Dermis blood vessel endothelial cell (primary cell): ENCODE results near the gene GPC5. TPM values are rescaled to one million over a fixed set of nuclear protein-coding genes. Genes with fewer than 3 reads are reported as not detected.
A peak's percentile ranks its signal among the peaks of the same experiment; 100 is the strongest.
"Not testable (repeated sequence)": the region's sequence is repeated elsewhere in the genome, so short reads cannot be mapped to it uniquely, and the experiment has no call there.

Experiments used
- DNase-seq: peaks from one replicate; pipeline ENCODE4 v3.0.0; 2010
- total RNA-seq: library from RNA; depleted of rRNA; stranded (reverse); fragments of >200 nt; gene quantifications from 2 replicates; pipeline ENCODE4 v1.2.3, GENCODE V29; 2014

Gene GPC5
- total RNA-seq, 1 donor from 2014 or later: 0.34 TPM

GRCh38 chr13:92494915-92495314 lies 1096.5 kb downstream of the GPC5 start:
- no peak for DNase-seq

DNA sequence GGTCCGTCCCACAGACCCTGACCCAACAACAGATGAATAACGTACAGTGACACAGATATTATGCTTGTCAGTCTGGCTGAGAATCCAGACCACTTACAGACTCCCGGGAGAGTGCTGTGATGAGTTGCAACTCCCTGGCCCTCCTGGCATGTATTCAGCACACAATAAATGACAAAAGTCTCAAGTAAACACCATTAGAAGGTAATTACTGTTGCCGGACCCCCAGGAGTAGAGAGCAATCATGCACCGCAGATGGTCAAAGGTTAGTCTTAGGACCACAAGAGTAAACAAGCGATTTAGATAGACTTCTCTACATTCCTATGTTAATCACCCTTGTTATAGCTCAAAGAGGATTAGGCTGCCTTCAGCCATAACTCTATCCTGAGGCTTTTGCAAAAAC lies 1101.8 kb downstream of the GPC5 start:
- no peak for DNase-seq

GRCh38 chr13:92510416-92510815 lies 1112.0 kb downstream of the GPC5 start:
- DNase-seq: no peak

GRCh38 chr13:92512852-92513251 lies 1114.4 kb downstream of the GPC5 start:
- no peak for DNase-seq

GRCh38 chr13:92513672-92514071 lies 1115.3 kb downstream of the GPC5 start:
- DNase-seq: no peak

DNA sequence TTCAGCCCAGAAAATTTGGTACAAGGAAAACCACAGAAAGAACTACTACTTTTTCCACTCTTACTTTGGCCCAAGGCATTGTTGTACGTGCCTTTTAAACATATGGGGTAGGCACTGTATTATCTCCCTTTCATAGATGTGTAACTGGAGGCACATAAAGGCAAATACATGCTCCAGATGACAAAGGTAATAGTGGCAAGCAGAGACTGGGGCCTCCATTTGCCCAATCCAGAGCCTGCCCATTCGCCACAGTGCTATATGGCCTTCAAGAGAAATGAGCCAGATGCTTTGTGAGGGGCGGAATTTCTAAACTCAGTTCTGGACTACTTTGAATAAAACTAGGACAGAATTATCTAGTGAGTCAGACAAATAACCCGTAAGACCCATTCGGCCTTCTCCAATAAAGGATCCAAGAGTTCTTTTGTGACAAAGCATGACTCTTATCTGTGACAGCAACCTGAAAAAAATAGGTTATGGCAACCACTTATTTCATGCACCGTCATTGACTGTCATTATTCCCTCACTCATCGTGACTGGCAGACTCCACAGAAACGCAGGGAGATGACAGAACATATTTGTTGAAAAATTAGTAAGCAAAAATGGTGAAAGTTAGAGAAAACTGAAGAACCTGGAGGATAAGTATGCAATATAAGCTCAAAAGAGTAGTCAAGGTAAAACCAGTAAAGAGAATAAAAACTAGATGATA lies 1116.2 kb downstream of the GPC5 start:
- no peak for DNase-seq

DNA sequence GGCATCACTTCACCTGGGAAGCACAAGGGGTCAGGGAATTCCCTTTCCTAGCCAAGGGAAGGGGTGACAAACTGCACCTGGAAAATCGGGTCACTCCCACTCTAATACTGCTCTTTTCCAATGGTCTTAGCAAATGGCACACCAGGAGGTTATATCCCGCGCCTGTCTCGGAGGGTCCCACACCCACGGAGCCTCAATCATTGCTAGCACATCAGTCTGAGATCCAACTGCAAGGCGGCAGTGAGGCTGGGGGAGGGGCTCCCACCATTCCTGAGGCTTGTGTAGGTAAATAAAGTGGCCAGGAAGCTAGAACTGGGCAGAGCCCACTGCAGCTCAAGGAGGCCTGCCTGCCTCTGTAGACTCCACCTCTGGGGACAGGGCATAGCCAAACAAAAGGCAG lies 1118.5 kb downstream of the GPC5 start:
- DNase-seq: not testable (repeated sequence)

- DNase-seq: not testable (repeated sequence)
Measured at GRCh38 chr13:92518622-92519021, 1120.2 kb downstream of the GPC5 start.

DNA sequence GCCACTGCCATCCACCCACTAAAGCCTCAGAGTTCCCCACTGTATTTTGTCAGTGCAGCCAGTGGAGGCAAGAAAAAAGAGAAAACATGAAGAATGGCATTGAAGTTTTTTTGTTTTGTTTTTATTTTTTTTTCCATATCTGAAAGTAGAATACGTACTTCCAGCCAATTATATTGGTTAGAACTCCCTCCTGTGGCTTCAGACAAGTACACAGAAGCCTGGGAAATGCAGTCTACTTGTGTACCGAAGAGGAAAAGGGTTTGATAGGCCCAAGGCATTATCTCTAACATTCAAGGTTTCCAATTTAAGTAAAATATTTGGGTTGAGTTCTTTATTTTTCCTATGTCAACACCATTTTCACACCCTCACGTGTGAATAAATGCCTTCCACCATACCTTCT lies 1131.9 kb downstream of the GPC5 start:
- no peak for DNase-seq

DNA sequence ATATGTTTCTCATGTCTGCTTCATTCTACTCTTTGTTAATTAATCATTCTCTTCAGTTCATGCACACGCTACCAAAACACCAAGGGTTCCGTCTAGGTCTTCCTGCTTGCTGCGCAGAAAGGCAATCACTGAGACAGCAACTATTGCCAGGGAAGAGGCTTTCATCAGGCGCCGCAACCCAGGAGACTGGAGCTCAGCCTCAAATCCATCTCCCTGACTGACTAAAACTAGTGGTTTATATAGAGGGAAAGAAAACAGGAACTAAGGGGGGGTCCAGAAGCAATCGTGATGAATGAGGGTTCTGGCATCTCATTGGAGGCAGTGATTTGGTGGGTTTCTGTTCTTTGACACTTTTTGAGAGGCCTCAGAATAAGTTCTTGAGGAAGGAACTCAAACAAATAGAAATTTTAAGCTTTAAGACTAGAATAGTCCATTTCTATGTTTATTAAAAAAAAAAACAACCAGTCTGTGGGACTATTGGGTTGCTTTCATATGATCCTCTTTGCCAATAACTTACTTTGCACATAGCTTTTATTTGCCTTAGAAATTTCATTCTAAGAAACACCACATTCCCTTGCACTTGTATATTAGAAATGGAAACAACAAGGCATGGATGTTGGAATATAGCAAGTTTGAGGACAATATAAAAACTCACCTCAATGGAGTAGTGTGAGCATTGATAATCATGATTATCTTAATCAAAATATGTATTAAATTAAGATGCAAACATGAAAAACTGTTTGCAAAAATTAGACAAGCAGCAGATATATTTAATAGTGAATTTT lies 1137.0 kb downstream of the GPC5 start:
- no peak for DNase-seq

- no peak for DNase-seq
Measured at GRCh38 chr13:92537471-92537870, 1139.0 kb downstream of the GPC5 start.

DNA sequence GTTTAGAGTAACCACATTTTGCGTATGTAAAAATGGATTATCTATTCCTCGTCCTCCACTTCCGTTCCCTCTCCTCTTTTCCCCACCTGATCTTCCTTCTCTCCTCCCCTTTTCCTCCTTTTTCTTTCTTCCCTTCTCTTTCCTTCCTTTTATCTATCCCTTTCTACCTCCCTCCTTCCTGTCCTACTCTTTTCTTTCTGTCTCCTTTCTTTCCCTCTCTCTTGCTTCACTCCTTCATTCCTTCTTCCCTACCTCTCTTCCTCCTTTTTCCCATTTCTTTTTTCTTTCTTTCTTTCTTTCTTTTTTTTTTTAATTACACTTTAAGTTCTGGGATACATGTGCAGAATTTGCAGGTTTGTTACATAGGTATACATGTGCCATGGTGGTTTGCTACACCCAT lies 1139.7 kb downstream of the GPC5 start:
- no peak for DNase-seq

- not testable (repeated sequence) for DNase-seq
Measured at GRCh38 chr13:92539148-92539547, 1140.7 kb downstream of the GPC5 start.

GRCh38 chr13:92547266-92547665 lies 1148.8 kb downstream of the GPC5 start:
- DNase-seq: peak; percentile 3

GRCh38 chr13:92549276-92549675 lies 1150.9 kb downstream of the GPC5 start:
- DNase-seq: no peak

DNA sequence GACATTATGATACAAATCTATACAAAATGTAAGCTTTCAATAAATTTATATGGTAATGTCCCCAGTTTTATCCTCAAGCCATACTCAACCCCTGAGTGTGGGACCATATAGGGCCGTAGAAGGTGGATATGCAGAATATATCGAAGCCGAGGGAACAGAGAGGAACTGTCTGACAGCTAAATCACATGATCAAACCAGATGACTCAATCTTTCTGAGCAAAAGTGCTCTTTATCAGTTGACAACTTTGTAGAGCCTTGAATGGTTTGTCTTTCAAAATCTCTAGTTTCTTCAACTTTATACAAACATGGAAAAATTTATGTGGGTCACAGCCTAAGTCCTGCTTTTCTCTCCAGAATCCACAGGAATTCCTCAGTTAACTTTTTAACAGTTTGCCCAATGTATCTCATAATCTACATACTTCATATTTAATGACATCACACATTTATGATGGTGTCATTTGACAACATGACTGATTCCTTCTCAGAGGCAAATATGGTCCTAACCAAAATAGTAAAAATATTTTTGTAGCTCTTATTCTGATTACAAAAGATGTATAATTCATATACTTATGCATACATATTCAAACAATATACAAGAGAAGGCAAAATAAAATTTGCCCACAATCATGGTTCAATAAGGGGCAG lies 1155.2 kb downstream of the GPC5 start:
- no peak for DNase-seq

DNA sequence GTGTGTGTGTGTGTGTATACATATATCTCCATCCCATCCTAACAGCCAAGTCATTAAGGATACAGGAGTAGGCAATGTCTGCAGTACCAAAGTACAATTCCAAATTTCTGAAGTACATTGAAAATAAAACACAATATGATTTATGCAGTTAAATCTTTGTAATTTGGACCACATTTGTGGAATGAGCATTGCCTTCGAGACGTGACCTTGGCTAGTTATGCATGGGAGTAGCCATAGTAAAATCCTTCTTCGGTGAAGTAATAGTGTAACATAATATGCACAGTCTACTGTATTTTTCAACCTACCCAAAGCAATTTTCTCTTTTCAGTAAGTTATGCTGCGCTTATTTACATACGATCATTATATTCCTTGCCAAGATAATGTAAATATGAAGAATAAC lies 1162.5 kb downstream of the GPC5 start:
- no peak for DNase-seq

- DNase-seq: no peak
Measured at GRCh38 chr13:92564942-92565341, 1166.5 kb downstream of the GPC5 start.

- no peak for DNase-seq
Measured at GRCh38 chr13:92566767-92567166, 1168.3 kb downstream of the GPC5 start.

- DNase-seq: no peak
Measured at GRCh38 chr13:92572190-92572589, 1173.8 kb downstream of the GPC5 start.

- no peak for DNase-seq
Measured at GRCh38 chr13:92573467-92574057, 1175.1 kb downstream of the GPC5 start.

- DNase-seq: no peak
Measured at GRCh38 chr13:92574499-92574898, 1176.1 kb downstream of the GPC5 start.

DNA sequence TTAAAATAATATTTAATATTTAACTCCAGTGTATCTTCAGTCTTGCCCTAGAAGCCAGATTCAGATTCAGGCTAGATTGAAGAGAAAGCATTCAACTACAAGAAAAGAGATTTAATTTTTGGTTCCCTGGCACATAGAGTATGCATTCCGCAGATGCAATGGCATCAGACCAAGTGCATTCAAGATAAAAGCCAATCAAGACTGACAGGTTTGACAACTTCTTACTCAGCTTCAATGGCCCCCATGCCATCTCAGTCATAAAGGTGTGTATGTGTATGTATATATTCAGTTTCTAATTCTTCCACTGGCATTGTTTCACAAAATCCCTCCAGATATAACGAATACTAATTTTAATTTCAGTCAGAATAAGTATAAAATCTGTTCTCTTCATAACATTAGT lies 1177.4 kb downstream of the GPC5 start:
- DNase-seq: no peak
